B cell (primary cell): ENCODE results near the gene MYL5. TPM values are rescaled to one million over a fixed set of nuclear protein-coding genes. Genes with fewer than 3 reads are reported as not detected.

Experiments used
- ATAC-seq: fragments of 200-7000 bp; cut with Tn5 transposase; one replicate; pipeline ENCODE4 v1.10.0; 2021; ENCODE audit warnings: low read depth, mild to moderate bottlenecking, moderate number of reproducible peaks, moderate library complexity
- CTCF ChIA-PET: fragments of 350-600 bp; sonication (Branson Sonifier 250); formaldehyde crosslinking; loops from one replicate; lab custom pipeline; 2021; ENCODE audit warnings: antibody characterized with exemption, inconsistent platforms; lab: Charles Lee
- POLR2A ChIA-PET: fragments of 350-600 bp; sonication (Branson Sonifier 250); formaldehyde crosslinking; loops from one replicate; lab custom pipeline; 2021; ENCODE audit warnings: antibody characterized with exemption; lab: Charles Lee
- DNase-seq: peaks from one replicate; pipeline ENCODE4 v3.0.0; 2013
- H2AFZ ChIP-seq: 2 replicates; pipeline ENCODE4 v1.6.1; 2012; ENCODE audit warnings: mild to moderate bottlenecking, low read depth, low read length; ENCODE audit not compliant: insufficient read depth, poor library complexity, severe bottlenecking
- H3K27ac ChIP-seq, 2 donors: 1 replicate in 1 of 2; 2 replicates in 1 of 2; pipeline ENCODE4 v1.5.1; 2012 to 2013; ENCODE audit warnings: low read length in 2 of 2, mild to moderate bottlenecking in 2 of 2, moderate library complexity in 1 of 2
- H3K27me3 ChIP-seq, 4 experiments: fragments of 200-600 bp in 1 of 4; sonication (generic) in 1 of 4; replicated peaks in 1 of 4; 1 replicate in 2 of 4; 2 replicates in 2 of 4; pipeline versions ENCODE4 v1.6.1 to v1.7.0; 2013 to 2016; ENCODE audit warnings: low read length in 3 of 4, mild to moderate bottlenecking in 2 of 4, mixed read lengths in 1 of 4, moderate library complexity in 1 of 4; ENCODE audit not compliant: insufficient read depth in 4 of 4, control insufficient read depth in 3 of 4; ENCODE audit errors: control extremely low read depth in 1 of 4
- H3K36me3 ChIP-seq, 2 experiments: replicated peaks in 1 of 2; 1 replicate in 1 of 2; 2 replicates in 1 of 2; pipeline versions ENCODE4 v1.6.1 to v1.7.1; 2013; ENCODE audit warnings: low read length in 1 of 2; ENCODE audit not compliant: insufficient read depth in 2 of 2, control insufficient read depth in 1 of 2; ENCODE audit errors: control extremely low read depth in 1 of 2, extremely low read depth in 1 of 2
- H3K4me1 ChIP-seq, 2 donors: fragments of 200-600 bp in 1 of 2; sonication (generic) in 1 of 2; 1 replicate in 1 of 2; 2 replicates in 1 of 2; pipeline versions ENCODE4 v1.5.1 to v1.6.1; 2013 to 2017; ENCODE audit warnings: low read length in 2 of 2; ENCODE audit not compliant: control insufficient read depth in 2 of 2, insufficient read depth in 2 of 2
- H3K4me2 ChIP-seq: replicated peaks from 2 replicates; pipeline ENCODE3; 2012; ENCODE audit warnings: mild to moderate bottlenecking, low read depth, low read length; ENCODE audit not compliant: poor library complexity, severe bottlenecking
- H3K4me3 ChIP-seq, 5 experiments: fragments of 200-600 bp in 1 of 5; sonication (generic) in 1 of 5; 1 replicate in 3 of 5; 2 replicates in 2 of 5; pipeline versions ENCODE4 v1.5.1 to v1.7.0; 2011 to 2016; ENCODE audit warnings: low read length in 4 of 5, mild to moderate bottlenecking in 4 of 5, low read depth in 2 of 5, control low read depth in 1 of 5, moderate library complexity in 1 of 5; ENCODE audit not compliant: insufficient read depth in 1 of 5; ENCODE audit errors: control extremely low read depth in 1 of 5, extremely low read depth in 1 of 5
- H3K79me2 ChIP-seq: fragments of 200-600 bp; sonication (generic); one replicate; pipeline ENCODE4 v1.6.0; 2016; ENCODE audit warnings: low read length; ENCODE audit not compliant: control insufficient read depth, insufficient read depth
- H3K9ac ChIP-seq: fragments of 200-600 bp; sonication (generic); 2 replicates; pipeline ENCODE4 v1.6.1; 2017; ENCODE audit warnings: mild to moderate bottlenecking, low read length, moderate library complexity
- H3K9me3 ChIP-seq, 3 donors: one replicate each; pipeline versions ENCODE4 v1.6.1 to v1.7.1; 2013; ENCODE audit warnings: low read length in 2 of 3; ENCODE audit not compliant: control insufficient read depth in 2 of 3, insufficient read depth in 1 of 3; ENCODE audit errors: control extremely low read depth in 1 of 3
- H4K20me1 ChIP-seq: 2 replicates; pipeline ENCODE4 v1.6.0; 2012; ENCODE audit warnings: mild to moderate bottlenecking, low read length; ENCODE audit not compliant: insufficient read depth, control insufficient read depth, poor library complexity, severe bottlenecking
- H3K27ac Mint-ChIP-seq: one replicate; pipeline ENCODE4 v1.8.0; 2021; ENCODE audit warnings: mixed read lengths
- H3K27me3 Mint-ChIP-seq: one replicate; pipeline ENCODE4 v1.8.0; 2021; ENCODE audit warnings: mixed read lengths
- H3K4me1 Mint-ChIP-seq: one replicate; pipeline ENCODE4 v1.8.0; 2021; ENCODE audit warnings: mixed read lengths
- H3K4me3 Mint-ChIP-seq: one replicate; pipeline ENCODE4 v1.8.0; 2021; ENCODE audit warnings: mixed read lengths
- H3K9me3 Mint-ChIP-seq: one replicate; pipeline ENCODE4 v1.8.0; 2022; ENCODE audit warnings: mixed read lengths; ENCODE audit not compliant: insufficient read depth
- CTCF ChIP-seq: fragments of 200-600 bp; IDR thresholded peaks from one replicate; pipeline ENCODE4 v1.8.0; 2022; ENCODE audit warnings: antibody characterized with exemption, mild to moderate bottlenecking
- EZH2 ChIP-seq: IDR thresholded peaks from 2 replicates; pipeline ENCODE4 v1.6.1; 2012; ENCODE audit warnings: borderline replicate concordance, low read depth, mild to moderate bottlenecking, moderate library complexity, low read length; ENCODE audit not compliant: insufficient read depth, poor library complexity, severe bottlenecking
- WGBS: methylation state at CpG from one replicate; pipeline ENCODE4 v1.1.5; 2013; ENCODE audit warnings: missing lambda C conversion rate; ENCODE audit not compliant: insufficient coverage; 5-methylcytosine and 5-hydroxymethylcytosine counted together
- intact Hi-C: fragments of 100-400 bp; cut with micrococcal nuclease; formaldehyde crosslinking; loops from one replicate; pipeline ENCODE4 v1.10.0; 2022
- polyA plus RNA-seq: library from polyadenylated mRNA; depleted of rRNA; stranded (reverse); fragments of >200 nt; gene quantifications from 2 replicates; pipeline ENCODE4 v1.2.3, GENCODE V29; 2012
- total RNA-seq, 2 donors: library from RNA; stranded (reverse); fragments of 120-200 nt in 1 of 2; gene quantifications; 1 replicate in 1 of 2; 2 replicates in 1 of 2; pipeline versions ENCODE4 v1.2.3 to v1.2.4, GENCODE V29; 2013 to 2022

Gene MYL5
- total and polyA plus RNA-seq, 2 donors (not counting 1 experiment from before 2014, with no cell fraction given) = 16.9 to 38.3 TPM

- ATAC-seq (peak; percentile 7), DNase-seq (peak; percentile 44)
- Histone ChIP-seq H3K4me3 (peak overlapping the region in 4 of 5 experiments; percentile 49 to 62 (median 53)), H4K20me1 (no peaks in the 10 kb centered on the region), H3K9ac (peak overlapping the region; percentile 54), H3K4me2 (peak overlapping the region; percentile 93), H3K4me1 (peaks cover 24 to 39% of the 10 kb centered on the region in 2 donors), H3K27ac (no peak overlapping the region), H3K27me3 (peaks cover 0 to 2% (median 0%) of the 10 kb centered on the region in 4 experiments), H3K79me2 (peaks cover 1% of the 10 kb centered on the region), H2AFZ (peak overlapping the region; percentile 76), H3K36me3 (no peaks in the 10 kb centered on the region), H3K9me3 (peaks cover 0 to 10% (median 0%) of the 10 kb centered on the region in 3 donors)
- Mint-ChIP-seq H3K27ac (peak overlapping the region; percentile 76), H3K4me1 (peaks cover 33% of the 10 kb centered on the region), H3K9me3 (no peaks in the 10 kb centered on the region), H3K27me3 (peaks cover 7% of the 10 kb centered on the region), H3K4me3 (peak overlapping the region; percentile 71)
- intact Hi-C loops = no loop called here
- WGBS = 54% methylated on average over 13 of the region's 17 CpGs
- CTCF ChIA-PET = no interaction called here
- TF ChIP-seq CTCF (no peak), EZH2 (no peak)
- POLR2A ChIA-PET = no interaction called here
Observed at GRCh38 chr4:680551-680927, 6.2 kb downstream of the MYL5 start.

- H3K4me1 ChIP-seq = peaks cover 18 to 34% of the 10 kb centered on the region in 2 donors
- H4K20me1 ChIP-seq = no peaks in the 10 kb centered on the region
- Mint-ChIP-seq H3K9me3 (no peaks in the 10 kb centered on the region), H3K4me1 (peaks cover 27% of the 10 kb centered on the region), H3K27me3 (peaks cover 8% of the 10 kb centered on the region), H3K4me3 (peak overlapping the region; percentile 71), H3K27ac (peak overlapping the region; percentile 46)
- DNase-seq (peak; percentile 72), ATAC-seq (peak; percentile 59)
- TF ChIP-seq CTCF (no peak), EZH2 (no peak)
- peaks cover 0 to 2% (median 0%) of the 10 kb centered on the region in 4 experiments for H3K27me3 ChIP-seq
- H3K9me3 ChIP-seq = peaks cover 0 to 10% (median 0%) of the 10 kb centered on the region in 3 donors
- CTCF ChIA-PET = no interaction called here
- 5% methylated on average over 33 of the region's 62 CpGs for WGBS
- no peaks in the 10 kb centered on the region for H3K36me3 ChIP-seq
- H3K4me2 ChIP-seq = peak overlapping the region; percentile 93
- H2AFZ ChIP-seq = peak overlapping the region; percentile 76
- peak overlapping the region; percentile 54 for H3K9ac ChIP-seq
- H3K4me3 ChIP-seq = peak overlapping the region in 4 of 5 experiments; percentile 49 to 62 (median 53)
- H3K79me2 ChIP-seq = no peaks in the 10 kb centered on the region
- POLR2A ChIA-PET = interaction anchor here (0.7 kb wide), 1 partner anchor 24 kb away, joined by 3 read pairs; the partner anchor contains the start of gene PCGF3
- peak overlapping the region in 1 of 2 donors; percentile 15 for H3K27ac ChIP-seq
- intact Hi-C loops = loop anchor here (1.0 kb wide), 1 partner anchor 24 kb away; the partner anchor contains the start of gene PCGF3
Observed at GRCh38 chr4:680928-681645, 6.7 kb downstream of the MYL5 start.
